ENCODE results near the gene AGTR1.

DNA sequence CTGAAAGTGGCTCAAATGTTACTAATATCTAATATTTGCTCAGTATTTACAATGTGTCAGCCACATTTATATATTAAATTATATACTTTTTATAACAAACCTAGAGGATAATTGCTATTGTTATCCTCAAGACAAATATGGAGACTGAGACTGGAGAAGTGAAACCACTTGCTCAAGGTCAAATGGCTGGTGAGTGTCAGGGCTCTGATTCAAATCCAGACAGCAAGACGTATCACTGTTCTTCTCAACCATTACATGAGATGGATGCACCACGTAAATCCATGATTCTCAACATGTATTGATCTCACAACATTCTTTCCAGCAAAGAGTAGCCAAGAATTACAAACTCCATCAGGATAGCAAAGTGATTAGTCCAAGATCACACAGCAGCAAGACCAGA, 76.1 kb downstream of the AGTR1 start:
- TF ChIP-seq, protein P1, sequence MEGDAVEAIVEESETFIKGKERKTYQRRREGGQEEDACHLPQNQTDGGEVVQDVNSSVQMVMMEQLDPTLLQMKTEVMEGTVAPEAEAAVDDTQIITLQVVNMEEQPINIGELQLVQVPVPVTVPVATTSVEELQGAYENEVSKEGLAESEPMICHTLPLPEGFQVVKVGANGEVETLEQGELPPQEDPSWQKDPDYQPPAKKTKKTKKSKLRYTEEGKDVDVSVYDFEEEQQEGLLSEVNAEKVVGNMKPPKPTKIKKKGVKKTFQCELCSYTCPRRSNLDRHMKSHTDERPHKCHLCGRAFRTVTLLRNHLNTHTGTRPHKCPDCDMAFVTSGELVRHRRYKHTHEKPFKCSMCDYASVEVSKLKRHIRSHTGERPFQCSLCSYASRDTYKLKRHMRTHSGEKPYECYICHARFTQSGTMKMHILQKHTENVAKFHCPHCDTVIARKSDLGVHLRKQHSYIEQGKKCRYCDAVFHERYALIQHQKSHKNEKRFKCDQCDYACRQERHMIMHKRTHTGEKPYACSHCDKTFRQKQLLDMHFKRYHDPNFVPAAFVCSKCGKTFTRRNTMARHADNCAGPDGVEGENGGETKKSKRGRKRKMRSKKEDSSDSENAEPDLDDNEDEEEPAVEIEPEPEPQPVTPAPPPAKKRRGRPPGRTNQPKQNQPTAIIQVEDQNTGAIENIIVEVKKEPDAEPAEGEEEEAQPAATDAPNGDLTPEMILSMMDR (IDR thresholded peaks at IDR 0.05), result no peak
- no peak for TF ChIP-seq POLR2A (IDR thresholded peaks at IDR 0.05)
